Activated CD8-positive, alpha-beta T cell treated with anti-CD3 and anti-CD28 coated beads for 36 hours (primary cell): Measurements from ENCODE around the gene TNFRSF14. TPM values are rescaled to one million over a fixed set of nuclear protein-coding genes. Genes with fewer than 3 reads are reported as not detected.

Source experiments
- ATAC-seq: fragments of 200-7000 bp; cut with Tn5 transposase; one replicate; pipeline ENCODE4 v1.10.0; 2021; ENCODE audit warnings: mild to moderate bottlenecking, moderate library complexity
- CTCF ChIA-PET: fragments of 350-600 bp; sonication (Branson Sonifier 250); formaldehyde crosslinking; loops from one replicate; lab custom pipeline; 2021; ENCODE audit warnings: antibody characterized with exemption; lab: Charles Lee
- POLR2A ChIA-PET: fragments of 350-600 bp; sonication (Branson Sonifier 250); formaldehyde crosslinking; loops from one replicate; lab custom pipeline; 2021; ENCODE audit warnings: antibody characterized with exemption; lab: Charles Lee
- DNase-seq: peaks from one replicate; pipeline ENCODE4 v3.0.0-alpha.2; 2020
- H3K27ac Mint-ChIP-seq: one replicate; pipeline ENCODE4 v1.8.0; 2021; ENCODE audit warnings: mild to moderate bottlenecking, mixed read lengths
- H3K27me3 Mint-ChIP-seq: one replicate; pipeline ENCODE4 v1.8.0; 2021; ENCODE audit warnings: mixed read lengths
- H3K36me3 Mint-ChIP-seq: one replicate; pipeline ENCODE4 v1.8.0; 2021; ENCODE audit warnings: low read depth, mixed read lengths
- H3K4me1 Mint-ChIP-seq: one replicate; pipeline ENCODE4 v1.8.0; 2021; ENCODE audit warnings: low read depth, mixed read lengths
- H3K4me3 Mint-ChIP-seq: one replicate; pipeline ENCODE4 v1.8.0; 2021; ENCODE audit warnings: mild to moderate bottlenecking, moderate library complexity, mixed read lengths
- H3K9me3 Mint-ChIP-seq: one replicate; pipeline ENCODE4 v1.8.0; 2021; ENCODE audit warnings: mixed read lengths
- CTCF ChIP-seq: fragments of 200-600 bp; IDR thresholded peaks from one replicate; pipeline ENCODE4 v1.8.0; 2022; ENCODE audit warnings: antibody characterized with exemption, mild to moderate bottlenecking
- intact Hi-C: fragments of 100-400 bp; cut with micrococcal nuclease; formaldehyde crosslinking; loops from one replicate; pipeline ENCODE4 v1.10.0; 2022
- total RNA-seq, 2 experiments: library from RNA; stranded (reverse); gene quantifications; one replicate each; pipeline ENCODE4 v1.2.3, GENCODE V29; 2021

TNFRSF14 gene
- total RNA-seq, 2 experiments from 2014 or later, result 134 to 140 TPM

- H3K36me3 Mint-ChIP-seq, result no peaks in the 10 kb centered on the region
- no peak for ATAC-seq
- no peak overlapping the region for H3K27ac Mint-ChIP-seq
- H3K4me3 Mint-ChIP-seq, result no peak overlapping the region
- no peaks in the 10 kb centered on the region for H3K9me3 Mint-ChIP-seq
- ChIA-PET POLR2A (no interaction called here), CTCF (no interaction called here)
- intact Hi-C loops, result no loop called here
- H3K4me1 Mint-ChIP-seq, result no peaks in the 10 kb centered on the region
- no peak for TF ChIP-seq CTCF
- no peaks in the 10 kb centered on the region for H3K27me3 Mint-ChIP-seq
- no peak for DNase-seq
Observed at GRCh38 chr1:2604156-2604843, 48.1 kb downstream of the TNFRSF14 start.

GRCh38 chr1:2604844-2605508, 48.8 kb downstream of the TNFRSF14 start:
- Mint-ChIP-seq H3K27me3 (no peaks in the 10 kb centered on the region), H3K4me1 (no peaks in the 10 kb centered on the region), H3K36me3 (no peaks in the 10 kb centered on the region), H3K27ac (no peak overlapping the region), H3K9me3 (no peaks in the 10 kb centered on the region), H3K4me3 (no peak overlapping the region)
- CTCF ChIA-PET, result no interaction called here
- no peak for TF ChIP-seq CTCF
- no peak for ATAC-seq
- POLR2A ChIA-PET, result no interaction called here
- DNase-seq, result no peak
- intact Hi-C loops, result no loop called here

- Mint-ChIP-seq H3K4me1 (no peaks in the 10 kb centered on the region), H3K9me3 (no peaks in the 10 kb centered on the region), H3K4me3 (no peak overlapping the region), H3K27me3 (no peaks in the 10 kb centered on the region), H3K36me3 (no peaks in the 10 kb centered on the region), H3K27ac (no peak overlapping the region)
- intact Hi-C loops, result no loop called here
- ATAC-seq (no peak), DNase-seq (no peak)
- POLR2A ChIA-PET, result interaction anchor here (0.8 kb wide), 1 partner anchor 16 kb away, joined by 3 read pairs; no protein-coding TSS in a partner anchor
- CTCF ChIA-PET, result no interaction called here
- no peak for TF ChIP-seq CTCF
Observed at GRCh38 chr1:2605509-2606395, 49.6 kb downstream of the TNFRSF14 start.

GRCh38 chr1:2606396-2606880, 50.3 kb downstream of the TNFRSF14 start:
- H3K4me3 Mint-ChIP-seq, result no peak overlapping the region
- H3K27me3 Mint-ChIP-seq, result no peaks in the 10 kb centered on the region

More at GRCh38 chr1:2606396-2606880, 50.3 kb downstream of the TNFRSF14 start:
- DNase-seq, result no peak
- ATAC-seq, result no peak
- ChIA-PET POLR2A (interaction anchor here (0.8 kb wide), 1 partner anchor 16 kb away, joined by 3 read pairs; no protein-coding TSS in a partner anchor), CTCF (no interaction called here)
- Mint-ChIP-seq H3K27ac (no peak overlapping the region), H3K4me1 (no peaks in the 10 kb centered on the region), H3K36me3 (no peaks in the 10 kb centered on the region), H3K9me3 (no peaks in the 10 kb centered on the region)
- intact Hi-C loops, result no loop called here
- no peak for TF ChIP-seq CTCF
